ENCODE data around the gene APH1B. TPM values are rescaled to one million over a fixed set of nuclear protein-coding genes. Genes with fewer than 3 reads are reported as not detected.

APH1B gene
- total and polyA plus RNA-seq, 2 of the 4 experiments (the other 2 are of a cell fraction): 7.0 to 7.7 TPM

GRCh38 chr15:63260791-63261190 lies 16.6 kb upstream of the APH1B start:
- H3K36me3 ChIP-seq (ENCODE audit: control insufficient read depth, insufficient read depth, low read length): peaks cover 16% of the 10 kb centered on the region
- CTCF ChIA-PET: interaction anchor here (0.7 kb wide), 1 partner anchor 12 kb away, joined by 3 read pairs; no protein-coding TSS in a partner anchor

More at GRCh38 chr15:63260791-63261190, 16.6 kb upstream of the APH1B start:
- no peak overlapping the region for H3K56ac ChIP-seq (ENCODE audit: extremely low read depth, insufficient read depth, low read length)
- H3K9ac ChIP-seq (ENCODE audit: low read depth, low read length): no peak overlapping the region
- no peak overlapping the region for H3K4me2 ChIP-seq (ENCODE audit: low read depth, low read length)
- no peak overlapping the region for H3K4ac ChIP-seq (ENCODE audit: low read depth, low read length)
- no peak overlapping the region for H3K4me3 ChIP-seq (ENCODE audit: insufficient read depth, low read depth, low read length)
- POLR2A ChIA-PET (ENCODE audit: unreplicated experiment): no interaction called here
- no peaks in the 10 kb centered on the region for H3K9me3 ChIP-seq (ENCODE audit: control insufficient read depth, insufficient read depth, low read length)
- no peak overlapping the region for H2BK15ac ChIP-seq (ENCODE audit: low read depth, low read length)
- DNase-seq (no peak), ATAC-seq (ENCODE audit: low read depth) (no peak)
- H4K91ac ChIP-seq (ENCODE audit: insufficient read depth, low read depth, low read length): no peak overlapping the region
- no peaks in the 10 kb centered on the region for H3K27me3 ChIP-seq (ENCODE audit: control insufficient read depth, insufficient read depth, low read length)
- in situ Hi-C loops (cut with MboI; ENCODE audit: low sequenced_read_pairs): no loop called here
- intact Hi-C loops (cut with micrococcal nuclease): loop anchor here (5.0 kb wide), 1 partner anchor 478 kb away; no protein-coding TSS in a partner anchor
- no peak overlapping the region for H2BK120ac ChIP-seq (ENCODE audit: low read depth, low read length)
- peaks cover 4% of the 10 kb centered on the region for H3K4me1 ChIP-seq (ENCODE audit: control insufficient read depth, insufficient read depth, low read length)
- dilution Hi-C loops (cut with HindIII; ENCODE audit: low sequenced_read_pairs, unreplicated experiment): no loop called here
- no peak overlapping the region for H2AK5ac ChIP-seq (ENCODE audit: low read depth, low read length)
- no peak overlapping the region for H2AFZ ChIP-seq (replicated peaks; ENCODE audit: low read length, poor library complexity)
- H3K9me1 ChIP-seq (ENCODE audit: insufficient read depth, low read length): no peaks in the 10 kb centered on the region
- H3K14ac ChIP-seq (replicated peaks; ENCODE audit: low read depth, low read length): no peak overlapping the region
- TF ChIP-seq CTCF (conservative IDR thresholded peaks at IDR 0.05; ENCODE audit: low read depth, low read length): no peak
- no peak for TF ChIP-seq ELK1 (IDR thresholded peaks at IDR 0.05; ENCODE audit: borderline replicate concordance, low read depth, low read length)
- TF ChIP-seq USF2 (IDR thresholded peaks at IDR 0.05; ENCODE audit: low read depth, low read length): no peak
- H2BK20ac ChIP-seq (ENCODE audit: low read depth, low read length): no peak overlapping the region
- peaks cover 5 to 6% of the 10 kb centered on the region in 2 experiments; a peak in 1 of 4 replicates for H3K79me1 ChIP-seq (ENCODE audit: low read depth in 1 of 2, low read length in 2 of 2)
- H4K5ac ChIP-seq (ENCODE audit: low read depth, low read length): no peak overlapping the region
- BruUV-seq (replicated peaks): no TSS peak
- H4K8ac ChIP-seq (ENCODE audit: low read depth in 2 of 2, low read length in 2 of 2): no peak overlapping the region
- no CpG with 5 or more reads among the region's 5 CpGs for WGBS, 2 experiments (ENCODE audit: extremely low coverage in 2 of 2, insufficient read length in 1 of 2)
- no peak overlapping the region for H2AK9ac ChIP-seq (replicated peaks; ENCODE audit: low read depth, low read length, poor library complexity)
- no peak overlapping the region for H3K18ac ChIP-seq (ENCODE audit: low read depth, low read length)
- H2BK5ac ChIP-seq (ENCODE audit: low read depth, low read length, poor library complexity, severe bottlenecking): no peak overlapping the region
- H3K23ac ChIP-seq (ENCODE audit: low read depth, low read length): no peak overlapping the region
- no peaks in the 10 kb centered on the region for H4K20me1 ChIP-seq (ENCODE audit: insufficient read depth, low read length)
- no peak overlapping the region for H3K27ac ChIP-seq (ENCODE audit: insufficient read depth, low read length)

All from IMR-90 (cell line).